ENCODE data around the gene KDM4C.

GRCh38 chr9:6911901-6912638, 154.3 kb downstream of the KDM4C start:
- TF ChIP-seq POLR2A (IDR thresholded peaks at IDR 0.05) = no peak
- no peak for TF ChIP-seq CTCF (IDR thresholded peaks at IDR 0.05)
- no peak for TF ChIP-seq EP300 (IDR thresholded peaks at IDR 0.05)
- TF ChIP-seq POLR2AphosphoS5 (IDR thresholded peaks at IDR 0.05) = no peak
